Right lobe of liver (tissue), 4 donors: ENCODE results near the gene TMEM214.

Experiments used
- POLR2A ChIP-seq: fragments of 450-650 bp; IDR thresholded peaks from one replicate; pipeline ENCODE4 v1.6.1; 2017; ENCODE audit warnings: antibody characterized with exemption, mild to moderate bottlenecking
- TF ChIP-seq, protein P1 (sequence below), 4 donors: fragments of 200-600 bp in 3 of 4; fragments of 450-650 bp in 1 of 4; IDR thresholded peaks; one replicate each; pipeline versions ENCODE4 v1.5.1 to v1.8.0; 2016 to 2022; ENCODE audit warnings: antibody characterized with exemption in 4 of 4, mild to moderate bottlenecking in 2 of 4
- donor health status: DM: no; HTN: no; CAD: no.
- donor health status: DM: no; HTN: no; CAD: no.
- donor health status: DM: no; HTN: yes; CAD: no.

DNA sequence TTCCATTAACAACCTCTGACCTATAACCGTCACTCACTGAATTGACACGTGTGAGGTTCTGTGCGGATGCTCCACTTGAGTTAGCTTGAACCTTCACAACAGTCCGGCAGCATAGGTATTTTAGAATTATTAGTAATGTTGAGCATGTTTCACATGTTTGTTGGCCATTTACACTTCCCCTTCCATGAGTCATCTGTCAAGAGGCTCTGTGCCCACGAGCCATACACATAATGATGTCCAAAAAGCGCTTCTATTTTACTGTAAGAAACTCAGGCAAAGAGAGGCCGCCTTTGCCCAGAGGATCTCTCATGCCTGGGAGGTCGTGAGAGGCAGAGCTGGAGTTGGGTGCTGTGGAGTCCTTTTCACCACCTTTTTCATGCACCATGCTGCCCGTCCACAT, 28.9 kb upstream of the TMEM214 start:
- TF ChIP-seq POLR2A: no peak
- TF ChIP-seq, protein P1, sequence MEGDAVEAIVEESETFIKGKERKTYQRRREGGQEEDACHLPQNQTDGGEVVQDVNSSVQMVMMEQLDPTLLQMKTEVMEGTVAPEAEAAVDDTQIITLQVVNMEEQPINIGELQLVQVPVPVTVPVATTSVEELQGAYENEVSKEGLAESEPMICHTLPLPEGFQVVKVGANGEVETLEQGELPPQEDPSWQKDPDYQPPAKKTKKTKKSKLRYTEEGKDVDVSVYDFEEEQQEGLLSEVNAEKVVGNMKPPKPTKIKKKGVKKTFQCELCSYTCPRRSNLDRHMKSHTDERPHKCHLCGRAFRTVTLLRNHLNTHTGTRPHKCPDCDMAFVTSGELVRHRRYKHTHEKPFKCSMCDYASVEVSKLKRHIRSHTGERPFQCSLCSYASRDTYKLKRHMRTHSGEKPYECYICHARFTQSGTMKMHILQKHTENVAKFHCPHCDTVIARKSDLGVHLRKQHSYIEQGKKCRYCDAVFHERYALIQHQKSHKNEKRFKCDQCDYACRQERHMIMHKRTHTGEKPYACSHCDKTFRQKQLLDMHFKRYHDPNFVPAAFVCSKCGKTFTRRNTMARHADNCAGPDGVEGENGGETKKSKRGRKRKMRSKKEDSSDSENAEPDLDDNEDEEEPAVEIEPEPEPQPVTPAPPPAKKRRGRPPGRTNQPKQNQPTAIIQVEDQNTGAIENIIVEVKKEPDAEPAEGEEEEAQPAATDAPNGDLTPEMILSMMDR (IDR thresholded peaks at IDR 0.05): no peak
